ENCODE data around the gene TIAM2.

The TIAM2 gene

DNA sequence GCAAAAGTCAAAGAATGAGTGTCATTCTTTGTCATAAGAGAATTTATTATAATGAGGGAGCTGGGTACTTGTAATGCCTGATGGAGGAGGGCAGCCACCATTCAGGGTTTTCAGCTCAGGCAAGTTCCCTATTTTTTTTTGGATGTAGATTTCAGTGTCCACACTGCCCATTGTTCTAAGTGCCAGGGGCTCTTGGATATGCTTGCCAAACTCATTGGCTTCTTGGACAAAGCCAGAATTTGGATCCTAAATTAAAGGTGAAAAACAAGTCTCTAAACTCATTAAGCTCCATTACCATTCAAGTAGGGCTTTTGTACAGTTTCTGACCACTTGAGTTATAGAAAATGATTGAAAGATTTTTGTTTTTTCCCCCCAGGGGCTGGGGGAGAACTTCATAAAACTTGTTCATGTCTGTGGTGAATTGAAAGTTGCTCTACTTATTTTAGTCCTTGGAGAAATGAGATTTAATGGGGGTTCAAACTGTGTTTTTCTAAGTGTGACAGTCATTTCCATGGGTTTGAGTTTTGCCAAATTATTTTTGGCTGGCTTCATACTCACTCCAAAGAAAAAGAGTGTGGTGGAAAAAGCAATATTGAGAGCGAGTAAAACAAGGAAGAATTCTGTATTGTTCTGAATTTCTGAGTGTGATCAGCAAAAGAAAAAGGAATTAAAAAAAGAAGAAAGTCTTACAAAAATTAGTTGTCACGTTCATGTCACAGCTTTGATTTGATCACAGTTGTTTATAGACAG, 46.0 kb downstream of the TIAM2 start:
- TF ChIP-seq, protein P1, sequence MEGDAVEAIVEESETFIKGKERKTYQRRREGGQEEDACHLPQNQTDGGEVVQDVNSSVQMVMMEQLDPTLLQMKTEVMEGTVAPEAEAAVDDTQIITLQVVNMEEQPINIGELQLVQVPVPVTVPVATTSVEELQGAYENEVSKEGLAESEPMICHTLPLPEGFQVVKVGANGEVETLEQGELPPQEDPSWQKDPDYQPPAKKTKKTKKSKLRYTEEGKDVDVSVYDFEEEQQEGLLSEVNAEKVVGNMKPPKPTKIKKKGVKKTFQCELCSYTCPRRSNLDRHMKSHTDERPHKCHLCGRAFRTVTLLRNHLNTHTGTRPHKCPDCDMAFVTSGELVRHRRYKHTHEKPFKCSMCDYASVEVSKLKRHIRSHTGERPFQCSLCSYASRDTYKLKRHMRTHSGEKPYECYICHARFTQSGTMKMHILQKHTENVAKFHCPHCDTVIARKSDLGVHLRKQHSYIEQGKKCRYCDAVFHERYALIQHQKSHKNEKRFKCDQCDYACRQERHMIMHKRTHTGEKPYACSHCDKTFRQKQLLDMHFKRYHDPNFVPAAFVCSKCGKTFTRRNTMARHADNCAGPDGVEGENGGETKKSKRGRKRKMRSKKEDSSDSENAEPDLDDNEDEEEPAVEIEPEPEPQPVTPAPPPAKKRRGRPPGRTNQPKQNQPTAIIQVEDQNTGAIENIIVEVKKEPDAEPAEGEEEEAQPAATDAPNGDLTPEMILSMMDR (IDR thresholded peaks at IDR 0.05; ENCODE audit: control insufficient read depth, extremely low read depth, insufficient read depth) = no peak
- no peak for DNase-seq (ENCODE audit: low read depth)
- H3K4me3 ChIP-seq (ENCODE audit: low read depth, low read length) = no peak overlapping the region

DNA sequence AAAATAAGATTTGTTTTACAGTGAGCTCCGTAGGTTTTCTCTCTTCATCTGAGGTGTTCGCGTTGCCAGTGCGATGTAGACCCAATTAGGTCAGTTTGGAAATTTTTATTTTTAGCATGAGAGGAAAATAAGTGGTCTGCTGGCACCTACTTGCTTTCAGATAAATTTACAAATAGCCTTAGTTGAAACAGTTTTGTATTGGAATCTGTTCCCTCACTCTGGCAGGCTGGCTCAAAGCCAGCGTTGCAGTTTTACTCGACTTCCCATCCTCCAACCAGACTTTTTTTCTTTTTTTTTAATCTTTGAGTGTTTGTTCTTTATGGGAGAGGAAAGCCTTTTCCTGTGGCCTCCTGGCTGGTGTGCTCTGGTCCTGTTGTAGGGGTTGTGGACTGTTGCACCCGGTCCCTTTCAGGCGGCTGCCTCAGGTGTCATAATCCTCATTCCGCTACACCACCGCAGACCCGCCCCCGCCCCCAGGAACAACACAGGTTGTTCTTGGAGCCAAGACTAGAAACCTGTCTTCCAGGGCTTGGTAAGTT, 46.7 kb downstream of the TIAM2 start:
- no peak overlapping the region for H3K4me3 ChIP-seq (ENCODE audit: low read depth, low read length)
- TF ChIP-seq, protein P1 (IDR thresholded peaks at IDR 0.05; ENCODE audit: control insufficient read depth, extremely low read depth, insufficient read depth) = no peak
- DNase-seq (ENCODE audit: low read depth) = no peak

DNA sequence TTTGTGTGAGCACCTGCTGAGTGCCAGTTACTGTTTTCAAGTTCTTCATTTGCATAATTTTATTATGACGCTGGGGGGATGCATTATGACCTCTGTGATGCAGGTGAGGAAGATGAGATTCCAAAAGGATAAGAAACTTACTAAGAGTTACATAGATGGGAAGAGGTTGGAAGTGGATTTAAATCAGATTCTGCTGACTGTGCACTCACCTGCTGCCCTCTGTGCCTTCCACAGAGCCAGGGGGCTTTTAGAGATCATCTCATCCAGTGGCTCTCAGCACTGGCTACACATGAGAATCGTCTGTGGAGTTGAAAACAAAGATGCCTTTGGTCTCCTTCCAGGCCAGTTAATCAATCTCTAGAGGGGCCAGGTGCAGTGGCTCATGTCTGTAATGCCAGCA, 47.9 kb downstream of the TIAM2 start:
- DNase-seq (ENCODE audit: low read depth) = no peak
- TF ChIP-seq, protein P1 (IDR thresholded peaks at IDR 0.05; ENCODE audit: control insufficient read depth, extremely low read depth, insufficient read depth) = no peak
- no peak overlapping the region for H3K4me3 ChIP-seq (ENCODE audit: low read depth, low read length)

DNA sequence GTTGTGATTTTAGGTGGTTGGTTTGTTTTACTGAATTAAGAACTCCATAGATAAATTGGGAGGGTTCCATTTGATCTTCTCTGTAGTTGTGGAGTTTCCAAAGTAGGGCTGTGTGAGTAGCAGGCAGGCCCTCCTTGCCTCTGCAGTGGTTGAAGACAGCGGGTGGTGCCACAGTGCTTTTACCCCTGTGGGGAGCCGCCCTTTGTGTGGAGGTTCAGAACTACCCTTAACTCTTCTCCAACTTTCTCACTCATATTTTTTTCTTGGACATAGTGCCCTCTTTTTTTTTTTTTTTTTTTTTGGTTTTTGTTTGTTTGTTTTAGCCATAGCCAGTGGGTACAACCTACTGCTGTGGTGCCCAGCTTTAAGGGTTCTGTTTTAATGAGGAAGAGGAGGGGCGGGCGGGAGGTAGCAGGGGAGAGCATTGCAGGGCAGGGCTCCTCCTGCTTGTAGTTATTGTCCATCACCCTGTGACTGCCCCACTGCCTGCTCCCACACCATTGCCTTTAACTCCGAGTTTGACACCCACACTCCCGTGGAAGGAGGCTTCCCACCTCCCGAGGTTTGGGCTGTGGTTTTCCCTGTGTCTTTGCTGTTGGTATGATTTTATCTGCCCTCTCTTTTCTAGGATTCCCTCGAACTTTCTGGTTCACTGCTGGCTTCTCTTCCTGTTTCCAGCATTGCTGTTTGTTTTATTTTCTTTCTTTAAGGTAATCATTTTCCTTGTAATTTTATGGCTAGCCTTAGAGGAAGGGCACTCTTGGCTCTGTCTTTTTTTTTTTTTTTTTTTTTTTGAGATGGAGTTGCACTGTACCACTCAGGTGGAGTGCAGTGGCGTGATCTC, 50.7 kb downstream of the TIAM2 start:
- no peak overlapping the region for H3K4me3 ChIP-seq (ENCODE audit: low read depth, low read length)
- DNase-seq (ENCODE audit: low read depth) = no peak
- TF ChIP-seq, protein P1 (IDR thresholded peaks at IDR 0.05; ENCODE audit: control insufficient read depth, extremely low read depth, insufficient read depth) = no peak

DNA sequence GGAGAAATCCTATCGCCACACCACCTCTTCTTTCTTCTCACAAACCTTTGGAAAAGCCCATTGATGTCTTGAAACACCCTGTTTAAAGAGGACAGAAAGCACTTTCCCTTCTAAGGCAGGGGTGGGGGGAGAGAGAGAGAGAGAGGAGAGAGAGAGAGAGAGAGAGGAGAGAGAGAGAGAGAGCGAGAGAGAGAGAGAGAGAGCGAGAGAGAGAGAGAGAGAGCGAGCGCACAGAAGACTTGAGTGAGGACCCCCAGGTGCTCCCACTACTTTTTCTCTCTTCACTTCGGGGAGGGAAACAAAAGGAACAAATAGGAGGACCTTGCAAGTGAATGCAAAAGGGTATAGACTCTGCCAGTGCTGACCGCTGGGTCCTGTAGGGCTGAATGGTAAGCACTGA, 52.4 kb downstream of the TIAM2 start:
- no peak for DNase-seq (ENCODE audit: low read depth)
- TF ChIP-seq, protein P1 (IDR thresholded peaks at IDR 0.05; ENCODE audit: control insufficient read depth, extremely low read depth, insufficient read depth) = no peak

DNA sequence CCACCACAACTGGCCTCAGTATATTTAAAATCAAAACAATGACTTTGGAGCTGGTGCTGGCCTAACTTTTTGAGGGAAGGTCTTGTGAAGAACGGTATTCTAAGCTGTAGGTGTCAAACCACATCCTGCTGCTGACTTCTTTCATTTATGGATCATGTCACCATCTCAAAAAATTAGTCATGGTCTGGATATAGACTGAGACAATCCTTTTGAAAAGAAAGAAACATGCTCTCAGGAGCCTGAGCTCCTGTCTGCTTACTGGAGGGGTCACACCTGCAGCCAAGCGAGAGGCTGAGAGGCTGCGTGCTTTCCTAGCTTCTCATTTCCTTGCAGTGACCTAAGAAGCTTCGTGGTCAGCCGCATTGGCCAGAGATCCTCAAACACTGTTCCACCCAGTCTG, 55.2 kb downstream of the TIAM2 start:
- TF ChIP-seq, protein P1 (IDR thresholded peaks at IDR 0.05; ENCODE audit: control insufficient read depth, extremely low read depth, insufficient read depth) = no peak
- DNase-seq (ENCODE audit: low read depth) = no peak

More for the DNA sequence above, 52.4 kb downstream of the TIAM2 start:
- H3K4me3 ChIP-seq (ENCODE audit: low read depth, low read length) = no peak overlapping the region

More for the DNA sequence above, 55.2 kb downstream of the TIAM2 start:
- H3K4me3 ChIP-seq (ENCODE audit: low read depth, low read length) = no peak overlapping the region
